K562 (cell line): ENCODE results near the gene COA3. TPM values are rescaled to one million over a fixed set of nuclear protein-coding genes. Genes with fewer than 3 reads are reported as not detected.
A peak's percentile ranks its signal among the peaks of the same experiment; 100 is the strongest.

Experiments
- CBX8 ChIP-seq: fragments of 200-600 bp; sonication (generic); IDR thresholded peaks from 2 replicates; pipeline ENCODE4 v1.6.1; 2012; ENCODE audit warnings: borderline replicate concordance, mixed run types, low read depth, mild to moderate bottlenecking, moderate library complexity, mixed read lengths, low read length, control low read depth, inconsistent platforms; ENCODE audit not compliant: poor library complexity, severe bottlenecking; ENCODE audit errors: extremely low read depth
- EP300 ChIP-seq: IDR thresholded peaks from 2 replicates; pipeline ENCODE4 v1.6.1; 2012; ENCODE audit warnings: low read length, improper control_type of control experiment
- FOSL1 ChIP-seq: fragments of 200-800 bp; sonication (Bioruptor generic); conservative IDR thresholded peaks from 2 replicates; pipeline ENCODE4 v1.6.1; 2016; ENCODE audit warnings: missing genetic modification characterization, missing compliant biosample characterization
- FOXK1 ChIP-seq: sonication (generic); formaldehyde crosslinking; IDR thresholded peaks from 2 replicates; pipeline ENCODE4 v1.8.0; 2022; ENCODE audit warnings: missing genetic modification reagents, mild to moderate bottlenecking, borderline replicate concordance
- GABPB1 ChIP-seq: sonication (generic); formaldehyde crosslinking; IDR thresholded peaks from 2 replicates; pipeline ENCODE4 v1.8.0; 2022; ENCODE audit warnings: mild to moderate bottlenecking, missing genetic modification reagents
- HNRNPH1 ChIP-seq: fragments of 200-400 bp; formaldehyde crosslinking; optimal IDR thresholded peaks from 2 replicates; pipeline ENCODE3; 2017; ENCODE audit warnings: low read depth, mild to moderate bottlenecking, low read length, moderate library complexity
- HNRNPL ChIP-seq: fragments of 200-400 bp; formaldehyde crosslinking; IDR thresholded peaks from 2 replicates; pipeline ENCODE4 v1.6.1; 2017; ENCODE audit warnings: low read depth, mild to moderate bottlenecking, low read length
- KLF16 ChIP-seq: IDR thresholded peaks from 2 replicates; pipeline ENCODE4 v1.6.1; 2016; ENCODE audit warnings: antibody characterized with exemption
- NCOA1 ChIP-seq: fragments of 450-650 bp; IDR thresholded peaks from 2 replicates; pipeline ENCODE4 v1.6.1; 2016; ENCODE audit warnings: low read depth
- NR2C2 ChIP-seq, 2 experiments: fragments of 200-800 bp in 1 of 2; sonication (Bioruptor generic) in 1 of 2; sonication (generic) in 1 of 2; formaldehyde crosslinking in 1 of 2; IDR thresholded peaks; 2 replicates each; pipeline versions ENCODE4 v1.6.1 to v1.8.0; 2016 to 2022; ENCODE audit warnings: mild to moderate bottlenecking in 1 of 2, missing compliant biosample characterization in 1 of 2, missing genetic modification characterization in 1 of 2, missing genetic modification reagents in 1 of 2
- PHF8 ChIP-seq: fragments of 200-600 bp; sonication (generic); IDR thresholded peaks from 2 replicates; pipeline ENCODE4 v1.6.1; 2012; ENCODE audit warnings: mixed run types, mild to moderate bottlenecking, inconsistent platforms, low read length, moderate library complexity, borderline replicate concordance
- PKNOX1 ChIP-seq: fragments of 450-650 bp; IDR thresholded peaks from 2 replicates; pipeline ENCODE4 v1.6.1; 2016
- RBFOX2 ChIP-seq: fragments of 200-400 bp; formaldehyde crosslinking; IDR thresholded peaks from 2 replicates; pipeline ENCODE4 v1.6.1; 2017; ENCODE audit warnings: low read depth, mild to moderate bottlenecking, low read length, moderate library complexity
- SIRT6 ChIP-seq: IDR thresholded peaks from one replicate; pipeline ENCODE4 v1.6.1; 2012; ENCODE audit warnings: low read depth, mild to moderate bottlenecking, control low read depth, inconsistent platforms, low read length, moderate library complexity
- SMC3 ChIP-seq: conservative IDR thresholded peaks from 2 replicates; pipeline ENCODE4 v1.6.1; 2011; ENCODE audit warnings: low read depth, low read length, improper control_type of control experiment; ENCODE audit not compliant: insufficient read depth
- SRSF1 ChIP-seq: fragments of 200-400 bp; formaldehyde crosslinking; IDR thresholded peaks from 2 replicates; pipeline ENCODE4 v1.6.1; 2017; ENCODE audit warnings: mild to moderate bottlenecking, low read depth, low read length, moderate library complexity
- USF1 ChIP-seq: sonication (generic); formaldehyde crosslinking; IDR thresholded peaks from 2 replicates; pipeline ENCODE4 v1.9.0; 2022; ENCODE audit warnings: mild to moderate bottlenecking, missing genetic modification reagents
- USF2 ChIP-seq: sonication (generic); formaldehyde crosslinking; IDR thresholded peaks from 2 replicates; pipeline ENCODE4 v1.5.0; 2020; ENCODE audit warnings: missing genetic modification reagents
- ZNF408 ChIP-seq: fragments of 250-450 bp; sonication (Bioruptor Pico); IDR thresholded peaks from 2 replicates; pipeline ENCODE4 v1.4.0; 2020; ENCODE audit warnings: low read depth, mild to moderate bottlenecking, moderate library complexity
- ZNF766 ChIP-seq: fragments of 200-800 bp; sonication (Bioruptor generic); conservative IDR thresholded peaks from 2 replicates; pipeline ENCODE4 v1.6.1; 2016; ENCODE audit warnings: missing genetic modification characterization, missing compliant biosample characterization
- polyA plus RNA-seq, 8 experiments: library from polyadenylated mRNA; depleted of rRNA in 4 of 8; stranded (reverse) in 5 of 8; unstranded in 3 of 8; fragments of >200 nt; fragmentation: Nextera tagmentation in 2 of 8; fragmentation: Illumina TruSeq in 1 of 8; extraction: Ambion mirVana in 2 of 8; extraction: Trizol in 1 of 8; gene quantifications; 2 replicates each; pipeline versions ENCODE4 v1.2.1 to v1.2.3, GENCODE V29; 2011 to 2014; ENCODE audit warnings: inconsistent platforms in 1 of 8, missing spikeins in 1 of 8
- total RNA-seq, 7 experiments: library from RNA; depleted of rRNA in 6 of 7; stranded (reverse); fragments of >200 nt in 6 of 7; fragmentation: Illumina TruSeq in 2 of 7; extraction: Trizol in 2 of 7; gene quantifications; 2 replicates each; pipeline versions ENCODE4 v1.2.1 to v1.2.3, GENCODE V29; 2011 to 2021; ENCODE audit warnings: low replicate concordance in 1 of 7
- TF ChIP-seq, protein P1 (sequence below), 2 experiments: fragments of 450-650 bp; IDR thresholded peaks; 2 replicates each; pipeline ENCODE4 v1.6.1; 2018; ENCODE audit warnings: mild to moderate bottlenecking in 2 of 2, low read depth in 1 of 2; ENCODE audit not compliant: partially characterized antibody in 2 of 2

The COA3 gene
- total and polyA plus RNA-seq, 9 of the 15 experiments (the other 6 are each of a cell fraction or from before 2014, with no cell fraction given) = 49.6 to 153 (median 61.4) TPM

- TF ChIP-seq SMC3 (peak; percentile 26; the same call in 1 of the 2 replicates), HNRNPH1 (no peak), PKNOX1 (no peak), KLF16 (peak; percentile 64; the same call in 1 of the 2 replicates), FOSL1 (tag) (peak; percentile 73), CBX8 (no peak), SIRT6 (no peak), ZNF766 (peak; percentile 88), SRSF1 (no peak), NCOA1 (0 out of 2 replicates have a peak, but pooled peaks have one; percentile 30), ZNF408 (no peak), FOXK1 (CRISPR knock-in tag) (no peak), USF2 (CRISPR knock-in tag) (no peak), PHF8 (no peak), NR2C2 (CRISPR knock-in tag; IDR thresholded peaks at IDR 0.05) (no peak), NR2C2 (tag; IDR thresholded peaks at IDR 0.05) (no peak), HNRNPL (no peak), USF1 (CRISPR knock-in tag) (peak; percentile 64), EP300 (peak; percentile 83), GABPB1 (peak; percentile 39; the same call in 1 of the 2 replicates), RBFOX2 (no peak)
- TF ChIP-seq, protein P1, sequence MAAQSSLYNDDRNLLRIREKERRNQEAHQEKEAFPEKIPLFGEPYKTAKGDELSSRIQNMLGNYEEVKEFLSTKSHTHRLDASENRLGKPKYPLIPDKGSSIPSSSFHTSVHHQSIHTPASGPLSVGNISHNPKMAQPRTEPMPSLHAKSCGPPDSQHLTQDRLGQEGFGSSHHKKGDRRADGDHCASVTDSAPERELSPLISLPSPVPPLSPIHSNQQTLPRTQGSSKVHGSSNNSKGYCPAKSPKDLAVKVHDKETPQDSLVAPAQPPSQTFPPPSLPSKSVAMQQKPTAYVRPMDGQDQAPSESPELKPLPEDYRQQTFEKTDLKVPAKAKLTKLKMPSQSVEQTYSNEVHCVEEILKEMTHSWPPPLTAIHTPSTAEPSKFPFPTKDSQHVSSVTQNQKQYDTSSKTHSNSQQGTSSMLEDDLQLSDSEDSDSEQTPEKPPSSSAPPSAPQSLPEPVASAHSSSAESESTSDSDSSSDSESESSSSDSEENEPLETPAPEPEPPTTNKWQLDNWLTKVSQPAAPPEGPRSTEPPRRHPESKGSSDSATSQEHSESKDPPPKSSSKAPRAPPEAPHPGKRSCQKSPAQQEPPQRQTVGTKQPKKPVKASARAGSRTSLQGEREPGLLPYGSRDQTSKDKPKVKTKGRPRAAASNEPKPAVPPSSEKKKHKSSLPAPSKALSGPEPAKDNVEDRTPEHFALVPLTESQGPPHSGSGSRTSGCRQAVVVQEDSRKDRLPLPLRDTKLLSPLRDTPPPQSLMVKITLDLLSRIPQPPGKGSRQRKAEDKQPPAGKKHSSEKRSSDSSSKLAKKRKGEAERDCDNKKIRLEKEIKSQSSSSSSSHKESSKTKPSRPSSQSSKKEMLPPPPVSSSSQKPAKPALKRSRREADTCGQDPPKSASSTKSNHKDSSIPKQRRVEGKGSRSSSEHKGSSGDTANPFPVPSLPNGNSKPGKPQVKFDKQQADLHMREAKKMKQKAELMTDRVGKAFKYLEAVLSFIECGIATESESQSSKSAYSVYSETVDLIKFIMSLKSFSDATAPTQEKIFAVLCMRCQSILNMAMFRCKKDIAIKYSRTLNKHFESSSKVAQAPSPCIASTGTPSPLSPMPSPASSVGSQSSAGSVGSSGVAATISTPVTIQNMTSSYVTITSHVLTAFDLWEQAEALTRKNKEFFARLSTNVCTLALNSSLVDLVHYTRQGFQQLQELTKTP (IDR thresholded peaks at IDR 0.05; ENCODE audit: low read depth in 1 of 2, partially characterized antibody in 2 of 2) = no peak
These were observed 22.9 kb downstream of the COA3 start (continued) for GRCh38 chr17:42775534-42776098.
